ENCODE results near the gene ESPN. TPM values are rescaled to one million over a fixed set of nuclear protein-coding genes. Genes with fewer than 3 reads are reported as not detected.

Gene ESPN
- total RNA-seq, 1 donor from 2014 or later, result 0.77 TPM

- intact Hi-C loops (cut with micrococcal nuclease), result no loop called here
- no peak for ATAC-seq
- DNase-seq, result no peak
Measured at GRCh38 chr1:6399294-6399693, 25.3 kb upstream of the ESPN start.

DNA sequence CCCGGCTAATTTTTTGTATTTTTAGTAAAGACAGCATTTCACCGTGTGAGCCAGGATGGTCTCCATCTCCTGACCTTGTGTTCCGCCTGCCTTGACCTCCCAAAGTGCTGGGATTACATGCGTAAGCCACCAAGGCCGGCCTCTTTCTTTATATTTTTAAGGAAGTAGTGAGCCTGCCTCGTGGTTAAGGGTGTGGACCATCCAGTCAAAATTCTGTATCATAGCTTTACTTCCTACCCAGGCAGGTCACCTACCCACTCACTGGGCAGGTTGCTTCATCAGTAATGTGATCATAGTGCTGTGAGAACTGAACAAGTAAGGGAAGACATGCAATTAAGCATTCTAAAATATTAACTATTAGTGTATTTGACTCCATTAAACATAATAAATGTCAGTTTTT is 22.9 kb upstream of the ESPN start:
- ATAC-seq, result no peak
- DNase-seq, result no peak
- intact Hi-C loops (cut with micrococcal nuclease), result no loop called here

- intact Hi-C loops (cut with micrococcal nuclease), result no loop called here
- DNase-seq (no peak), ATAC-seq (no peak)
Measured at GRCh38 chr1:6408023-6408422, 16.6 kb upstream of the ESPN start.

- ATAC-seq (no peak), DNase-seq (no peak)
- intact Hi-C loops (cut with micrococcal nuclease), result no loop called here
Measured at GRCh38 chr1:6409053-6409452, 15.5 kb upstream of the ESPN start.

DNA sequence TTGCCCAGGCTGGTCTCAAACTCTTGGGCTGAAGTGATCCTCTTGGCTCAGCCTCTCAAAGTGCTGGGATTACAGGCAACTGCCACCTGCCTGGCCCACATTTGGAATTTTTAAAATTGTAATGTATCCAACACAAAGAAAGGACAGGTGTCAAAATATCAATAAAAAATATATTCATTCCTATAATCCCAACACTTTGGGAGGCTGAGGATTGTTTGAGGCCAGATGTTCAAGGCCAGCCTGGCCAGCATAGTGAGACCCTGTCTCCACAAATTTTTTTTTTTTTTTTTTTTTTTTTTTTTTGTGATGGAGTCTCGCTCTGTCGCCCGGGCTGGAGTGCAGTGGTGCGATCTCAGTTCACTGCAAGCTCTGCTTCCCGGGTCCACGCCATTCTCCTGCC is 14.8 kb upstream of the ESPN start:
- DNase-seq (no peak), ATAC-seq (no peak)
- intact Hi-C loops (cut with micrococcal nuclease), result no loop called here

GRCh38 chr1:6410248-6410893 is 14.2 kb upstream of the ESPN start:
- no peak for DNase-seq
- intact Hi-C loops (cut with micrococcal nuclease), result no loop called here
- no peak for ATAC-seq

DNA sequence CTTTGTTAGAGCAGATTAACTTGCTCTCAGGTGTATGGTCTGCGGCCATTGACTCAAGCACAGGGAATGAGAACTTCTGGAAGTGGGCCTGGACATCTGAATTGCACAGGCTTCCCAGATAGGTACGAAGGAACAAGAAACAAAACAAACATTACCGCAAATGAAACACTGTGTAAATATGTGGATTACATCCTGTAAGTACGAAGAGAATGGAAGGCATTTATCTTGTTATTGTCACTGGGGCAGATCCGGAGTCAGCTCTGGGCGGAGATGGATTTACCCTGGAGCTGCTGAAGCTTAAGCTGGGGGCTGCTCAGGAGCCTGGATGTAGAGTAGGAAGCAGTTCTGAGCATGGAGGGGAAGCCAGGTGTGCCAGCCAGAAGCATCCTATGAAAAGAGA is 11.7 kb upstream of the ESPN start:
- intact Hi-C loops (cut with micrococcal nuclease), result no loop called here

GRCh38 chr1:6414443-6414844 is 10.1 kb upstream of the ESPN start:
- DNase-seq (no peak), ATAC-seq (peak; percentile 33)
- intact Hi-C loops (cut with micrococcal nuclease), result no loop called here

More for the DNA sequence above, 11.7 kb upstream of the ESPN start:
- ATAC-seq (no peak), DNase-seq (no peak)

DNA sequence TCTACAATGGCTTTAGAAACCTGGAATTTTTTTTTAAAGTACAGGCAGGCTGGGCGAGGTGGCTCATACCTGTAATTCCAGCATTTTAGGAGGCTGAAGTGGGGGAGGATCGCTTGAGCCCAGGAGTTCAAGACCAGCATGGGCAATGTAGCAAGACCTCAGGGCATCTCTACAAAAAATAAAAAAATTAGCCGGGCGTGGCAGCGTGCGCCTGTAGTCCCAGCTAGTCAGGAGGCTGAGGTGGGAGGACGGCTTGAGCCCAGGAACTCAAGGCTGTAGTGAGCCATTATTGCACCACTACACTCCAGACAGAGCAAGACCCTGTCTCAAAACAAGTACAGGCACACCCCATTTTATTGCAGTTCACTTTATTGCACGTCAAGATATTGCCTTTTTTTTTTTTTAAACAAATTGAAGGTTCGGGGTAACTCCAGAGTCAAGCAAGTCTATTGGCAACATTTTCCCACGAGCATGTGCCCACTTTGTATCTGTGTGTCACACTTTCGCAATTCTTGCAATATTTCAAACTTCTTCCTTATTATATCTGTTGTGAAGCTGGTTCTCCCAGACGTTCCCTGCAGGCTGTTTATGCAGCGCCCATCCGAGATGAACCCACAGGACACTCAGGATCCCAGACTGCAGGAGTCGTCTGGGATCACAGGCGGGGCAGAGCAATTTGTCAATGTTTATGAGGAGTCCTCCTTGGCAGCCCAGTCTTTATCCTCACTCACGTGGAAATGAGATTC is 9.5 kb upstream of the ESPN start:
- no peak for ATAC-seq
- DNase-seq, result no peak
- intact Hi-C loops (cut with micrococcal nuclease), result no loop called here

DNA sequence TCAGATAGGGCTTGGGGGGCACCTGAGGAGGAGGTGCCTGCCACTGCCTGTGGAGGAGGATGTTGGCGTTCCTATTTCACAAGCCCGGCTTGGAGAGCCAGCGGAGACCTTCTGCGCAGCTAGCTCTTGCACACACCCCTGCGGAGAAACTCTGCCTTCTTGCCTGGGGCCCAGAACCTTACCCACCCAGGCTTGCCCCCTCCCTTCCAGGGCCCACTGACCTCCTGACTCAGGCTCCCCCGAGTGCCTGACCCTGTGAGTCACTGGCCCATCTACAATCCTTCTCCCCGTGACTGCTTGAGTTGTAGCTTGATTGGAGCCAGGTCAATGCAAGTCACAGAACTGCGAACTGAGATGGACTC is 8.3 kb upstream of the ESPN start:
- DNase-seq (no peak), ATAC-seq (no peak)
- intact Hi-C loops (cut with micrococcal nuclease), result no loop called here

DNA sequence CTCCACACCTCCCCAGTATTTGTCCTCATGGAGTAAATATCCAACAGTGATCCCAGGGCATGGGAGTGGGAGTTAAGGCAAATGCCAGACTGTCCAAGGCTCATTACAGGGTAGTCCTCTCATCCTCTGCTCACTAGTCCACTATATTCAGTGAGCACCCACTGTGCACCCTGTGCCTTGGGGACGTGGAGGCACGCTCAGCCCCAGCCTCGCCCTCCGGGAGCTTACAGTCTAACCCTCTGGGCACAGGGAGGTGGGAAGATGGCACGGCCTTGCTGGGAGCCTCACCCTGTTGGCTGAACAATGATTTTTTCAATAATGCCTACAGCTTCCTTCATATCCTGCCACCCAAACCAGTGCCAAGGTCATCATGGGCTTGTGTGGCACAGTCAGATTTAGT is 7.7 kb upstream of the ESPN start:
- DNase-seq, result no peak
- intact Hi-C loops (cut with micrococcal nuclease), result no loop called here
- no peak for ATAC-seq

- DNase-seq (no peak), ATAC-seq (no peak)
- intact Hi-C loops (cut with micrococcal nuclease), result no loop called here
Measured at GRCh38 chr1:6417961-6418667, 6.5 kb upstream of the ESPN start.

GRCh38 chr1:6418668-6419396 is 5.7 kb upstream of the ESPN start:
- ATAC-seq, result no peak
- DNase-seq, result no peak
- intact Hi-C loops (cut with micrococcal nuclease), result no loop called here

GRCh38 chr1:6419397-6419803 is 5.2 kb upstream of the ESPN start:
- DNase-seq (no peak), ATAC-seq (no peak)
- intact Hi-C loops (cut with micrococcal nuclease), result no loop called here

DNA sequence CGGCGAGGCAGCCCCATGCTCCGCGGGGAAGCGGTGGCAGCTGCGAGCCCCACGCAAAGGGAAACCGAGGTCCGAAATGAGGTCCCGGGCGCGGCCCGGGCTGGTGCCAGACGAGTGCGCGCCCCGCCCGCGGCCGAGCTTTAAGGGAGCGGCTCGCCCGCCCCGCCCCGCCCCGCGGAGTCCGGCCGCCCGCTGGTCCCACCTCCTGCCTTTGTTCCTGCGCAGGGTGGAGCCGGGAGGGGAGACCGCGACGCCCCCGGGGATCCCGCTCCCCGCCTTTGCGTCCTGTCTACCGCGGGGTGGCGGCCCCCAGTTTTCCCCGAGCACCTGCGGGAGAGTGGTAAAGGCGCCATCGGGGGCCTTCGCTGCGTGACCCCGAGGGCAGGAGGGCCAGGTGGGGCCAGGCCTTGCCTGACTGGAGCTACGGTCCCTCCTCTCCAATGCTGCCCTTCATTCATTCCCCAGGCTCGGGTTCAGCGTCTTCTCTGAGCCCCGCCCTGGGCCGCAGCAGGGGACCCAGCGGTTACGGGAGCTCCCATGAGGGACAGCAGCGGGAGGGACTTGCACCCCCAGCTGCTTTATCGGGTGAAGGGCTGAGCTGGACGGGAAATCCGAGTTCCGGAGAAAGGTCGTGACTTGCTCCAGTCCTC is 4.6 kb upstream of the ESPN start, which contains the start of gene HES2:
Gene HES2 (minus strand): TSS at position 116 of the 650 bp plus-strand sequence. CDS start 99 bp downstream, at position 17.
- intact Hi-C loops (cut with micrococcal nuclease), result no loop called here
- peak; percentile 44 for DNase-seq
- ATAC-seq, result peak; percentile 49

GRCh38 chr1:6420454-6421042 is 4.0 kb upstream of the ESPN start:
- ATAC-seq (no peak), DNase-seq (no peak)
- intact Hi-C loops (cut with micrococcal nuclease), result no loop called here

DNA sequence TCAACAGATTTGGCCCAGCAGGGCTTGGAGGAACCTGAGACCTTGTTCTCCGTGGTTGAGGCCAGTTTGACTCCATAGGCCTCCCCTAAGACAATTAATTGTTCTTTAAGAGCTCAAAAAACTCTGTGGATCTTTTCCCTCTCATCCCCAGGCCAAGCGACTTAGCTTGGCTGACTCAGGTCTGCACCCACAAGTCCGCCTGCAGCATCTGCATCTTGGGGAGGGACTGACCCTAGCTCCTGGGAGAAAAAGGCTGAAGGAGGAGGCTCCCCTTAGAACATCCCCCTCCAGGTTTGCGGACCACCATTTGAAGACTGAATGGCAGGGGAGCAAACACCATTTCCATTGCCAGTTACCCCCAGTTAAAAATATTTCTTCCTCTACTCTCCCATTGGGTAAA is 3.3 kb upstream of the ESPN start:
- intact Hi-C loops (cut with micrococcal nuclease), result no loop called here
- no peak for ATAC-seq
- no peak for DNase-seq

GRCh38 chr1:6423321-6423999 is 1.1 kb upstream of the ESPN start:
- intact Hi-C loops (cut with micrococcal nuclease), result no loop called here
- ATAC-seq, result peak; percentile 47
- DNase-seq, result peak; percentile 44

Measured in left ventricle myocardium superior (tissue), 1 donor.